ENCODE results near the gene RELN. TPM values are rescaled to one million over a fixed set of nuclear protein-coding genes. Genes with fewer than 3 reads are reported as not detected.

RELN gene
- total RNA-seq, 1 donor from 2014 or later, result 0.11 TPM

GRCh38 chr7:103649052-103649451 lies 340.4 kb downstream of the RELN start:
- H3K27me3 ChIP-seq, result no peaks in the 10 kb centered on the region
- H3K27ac ChIP-seq, result no peak overlapping the region
- no peaks in the 10 kb centered on the region for H3K4me1 ChIP-seq
- no peaks in the 10 kb centered on the region for H3K36me3 ChIP-seq
- intact Hi-C loops (cut with DNase I), result no loop called here
- no peak overlapping the region for H3K4me3 ChIP-seq
- DNase-seq (ENCODE audit: low spot score in 2 of 2), result no peak
- peaks cover 0 to 7% of the 10 kb centered on the region in 2 donors for H3K9me3 ChIP-seq
- no peak for TF ChIP-seq CTCF (IDR thresholded peaks at IDR 0.05)

- intact Hi-C loops (cut with DNase I), result no loop called here
- Histone ChIP-seq H3K27me3 (no peaks in the 10 kb centered on the region), H3K4me3 (no peak overlapping the region), H3K4me1 (no peaks in the 10 kb centered on the region), H3K9me3 (peaks cover 0 to 13% of the 10 kb centered on the region in 2 donors), H3K36me3 (no peaks in the 10 kb centered on the region), H3K27ac (no peak overlapping the region)
- no peak for TF ChIP-seq CTCF (IDR thresholded peaks at IDR 0.05)
- DNase-seq (ENCODE audit: low spot score in 2 of 2), result no peak
Observed at GRCh38 chr7:103648135-103648534, 341.3 kb downstream of the RELN start.

- H3K36me3 ChIP-seq, result no peaks in the 10 kb centered on the region
- intact Hi-C loops (cut with DNase I), result no loop called here
- H3K9me3 ChIP-seq, result peaks cover 0 to 13% of the 10 kb centered on the region in 2 donors
- H3K27me3 ChIP-seq, result no peaks in the 10 kb centered on the region
- no peaks in the 10 kb centered on the region for H3K4me1 ChIP-seq
- no peak overlapping the region for H3K27ac ChIP-seq
- no peak for TF ChIP-seq CTCF (IDR thresholded peaks at IDR 0.05)
- DNase-seq (ENCODE audit: low spot score in 2 of 2), result no peak
- no peak overlapping the region for H3K4me3 ChIP-seq
Observed at GRCh38 chr7:103644319-103644718, 345.1 kb downstream of the RELN start.

GRCh38 chr7:103640031-103640779 lies 349.3 kb downstream of the RELN start:
- H3K27ac ChIP-seq, result no peak overlapping the region
- no peak for TF ChIP-seq CTCF (IDR thresholded peaks at IDR 0.05)
- H3K4me3 ChIP-seq, result no peak overlapping the region
- no peak for DNase-seq (ENCODE audit: low spot score in 2 of 2)
- intact Hi-C loops (cut with DNase I), result no loop called here
- H3K27me3 ChIP-seq, result no peaks in the 10 kb centered on the region
- H3K4me1 ChIP-seq, result no peaks in the 10 kb centered on the region
- H3K36me3 ChIP-seq, result no peaks in the 10 kb centered on the region
- peaks cover 0 to 13% of the 10 kb centered on the region in 2 donors for H3K9me3 ChIP-seq

GRCh38 chr7:103637726-103638125 lies 351.7 kb downstream of the RELN start:
- Histone ChIP-seq H3K27ac (no peak overlapping the region), H3K9me3 (no peaks in the 10 kb centered on the region), H3K36me3 (no peaks in the 10 kb centered on the region), H3K4me1 (no peaks in the 10 kb centered on the region), H3K4me3 (no peak overlapping the region), H3K27me3 (no peaks in the 10 kb centered on the region)
- DNase-seq (ENCODE audit: low spot score in 2 of 2), result no peak
- intact Hi-C loops (cut with DNase I), result no loop called here
- no peak for TF ChIP-seq CTCF (IDR thresholded peaks at IDR 0.05)
